HTERT RPE-1 (cell line): ENCODE results near the gene CLIP1.
"Not testable (repeated sequence)": the region's sequence is repeated elsewhere in the genome, so short reads cannot be mapped to it uniquely, and the experiment has no call there.

Source experiments
- in situ Hi-C: fragments of 300-500 bp; cut with MboI; formaldehyde crosslinking; loops from 4 replicates; pipeline ENCODE4 v1.14.3; 2020; ENCODE audit warnings: low sequenced_read_pairs

The CLIP1 gene

GRCh38 chr12:122421821-122422729, at the start of gene CLIP1:
Gene CLIP1 (minus strand): TSS chr12:122422669. CDS start chr12:122380452, 42,217 bp downstream.
- in situ Hi-C loops: no loop called here

GRCh38 chr12:122471324-122472226, 49.1 kb upstream of the CLIP1 start:
- in situ Hi-C loops: no loop called here

DNA sequence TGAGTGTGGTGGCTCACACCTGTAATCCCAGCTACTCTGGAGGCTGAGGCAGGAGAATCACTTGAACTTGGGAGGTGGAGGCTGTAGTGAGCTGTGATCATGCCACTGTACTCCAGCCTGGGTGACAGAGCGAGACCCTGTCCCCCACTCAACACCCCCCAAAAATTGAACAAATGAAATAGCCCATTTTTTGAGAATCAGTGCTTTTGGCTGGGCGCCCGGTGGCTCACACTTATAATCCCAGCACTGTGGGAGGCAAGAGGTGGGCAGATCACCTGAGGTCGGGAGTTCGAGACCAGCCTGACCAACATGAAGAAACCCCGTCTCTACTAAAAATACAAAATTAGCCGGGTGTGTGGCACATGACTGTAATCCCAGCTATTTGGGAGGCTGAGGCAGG, 48.1 kb upstream of the CLIP1 start:
- in situ Hi-C loops: not testable (repeated sequence)

DNA sequence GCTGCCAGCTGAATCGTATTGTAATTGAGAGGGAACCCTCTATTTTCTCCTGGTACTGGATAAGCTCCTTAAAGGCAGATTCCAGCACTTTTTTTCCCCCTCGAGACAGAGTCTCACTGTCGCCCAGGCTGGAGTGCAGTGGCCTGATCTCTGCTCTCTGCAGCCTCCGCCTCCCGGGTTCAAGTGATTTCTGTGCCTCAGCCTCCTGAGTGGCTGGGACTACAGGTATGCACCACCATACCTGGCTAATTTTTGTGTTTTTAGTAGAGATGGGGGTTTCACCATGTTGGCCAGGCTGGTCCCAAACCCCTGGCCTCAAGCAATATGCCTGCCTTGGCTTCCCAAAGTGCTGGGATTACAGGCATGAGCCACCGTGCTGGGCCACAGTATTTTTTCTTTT, 47.4 kb upstream of the CLIP1 start:
- in situ Hi-C loops: not testable (repeated sequence)

DNA sequence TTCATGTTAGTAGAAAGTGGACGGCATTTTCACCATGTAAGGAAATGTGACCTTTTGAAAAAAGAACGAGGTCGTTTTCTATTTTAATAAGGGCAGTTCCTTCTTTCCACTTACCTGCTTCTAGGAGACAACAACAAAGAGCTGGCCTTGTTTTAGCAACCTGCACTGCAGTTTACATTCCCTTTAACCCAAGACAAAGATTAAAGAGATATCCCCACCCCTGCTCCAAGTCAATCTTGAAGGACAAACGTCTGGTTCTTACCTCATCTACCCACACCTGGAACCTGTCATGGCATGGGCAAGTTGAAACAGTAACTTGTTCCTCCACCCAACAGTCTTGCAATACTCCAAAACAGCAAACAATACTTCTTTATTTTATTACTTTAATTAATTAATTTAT, 45.5 kb upstream of the CLIP1 start:
- in situ Hi-C loops: no loop called here

DNA sequence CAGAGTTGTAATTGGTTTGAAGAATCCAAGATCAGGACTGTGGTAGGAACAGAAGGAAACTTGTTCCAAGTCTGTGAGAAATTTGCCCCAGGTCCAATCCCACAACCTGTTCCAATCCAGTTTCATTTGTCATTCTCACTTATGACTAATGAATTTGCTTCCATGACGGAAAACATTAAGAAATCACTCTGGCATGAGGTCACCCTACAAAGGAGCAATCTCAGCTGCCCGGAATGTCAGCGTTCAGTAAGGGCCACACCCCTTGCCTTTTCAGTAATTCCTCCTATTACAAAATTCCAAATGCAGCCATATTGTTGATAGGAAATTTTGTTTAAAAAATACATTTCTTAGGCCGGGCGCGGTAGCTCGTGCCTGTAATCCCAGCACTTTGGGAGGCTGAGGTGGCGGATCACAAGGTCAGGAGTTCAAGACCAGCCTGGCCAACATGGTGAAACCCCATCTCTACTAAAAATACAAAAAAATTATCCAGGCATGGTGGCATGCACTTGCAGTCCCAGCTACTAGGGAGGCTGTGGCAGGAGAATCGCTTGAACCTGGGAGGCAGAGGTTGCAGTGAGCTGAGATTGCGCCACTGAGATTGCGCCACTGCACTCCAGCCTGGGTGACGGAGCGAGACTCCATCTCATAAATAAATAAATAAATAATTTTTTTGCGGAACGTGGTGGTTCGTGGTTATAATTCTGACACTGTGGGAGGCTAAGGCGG, 42.0 kb upstream of the CLIP1 start:
- in situ Hi-C loops: not testable (repeated sequence)

- in situ Hi-C loops: no loop called here
Measured at GRCh38 chr12:122460641-122461040, 38.2 kb upstream of the CLIP1 start.

DNA sequence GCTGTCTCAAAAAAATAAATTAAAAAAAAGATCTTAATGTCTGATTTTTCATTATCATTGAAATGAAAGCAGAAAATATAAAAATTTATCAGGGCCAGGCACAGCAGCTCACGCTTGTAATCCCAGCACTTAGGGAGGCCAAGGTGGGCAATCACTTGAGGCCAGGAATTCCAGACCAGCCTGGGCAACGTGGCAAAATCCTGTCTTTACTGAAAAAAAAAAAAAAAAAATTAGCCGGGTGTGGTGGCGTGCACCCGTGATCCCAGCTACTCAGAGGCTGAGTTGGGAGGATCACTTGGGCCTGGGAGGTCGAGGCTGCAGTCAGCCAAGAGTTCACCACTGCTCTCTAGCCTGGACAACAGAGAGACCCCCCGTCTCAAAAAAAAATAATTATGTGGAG, 37.6 kb upstream of the CLIP1 start:
- in situ Hi-C loops: no loop called here

- in situ Hi-C loops: no loop called here
Measured at GRCh38 chr12:122459211-122459610, 36.7 kb upstream of the CLIP1 start.

- in situ Hi-C loops: no loop called here
Measured at GRCh38 chr12:122458105-122459035, 35.9 kb upstream of the CLIP1 start.

DNA sequence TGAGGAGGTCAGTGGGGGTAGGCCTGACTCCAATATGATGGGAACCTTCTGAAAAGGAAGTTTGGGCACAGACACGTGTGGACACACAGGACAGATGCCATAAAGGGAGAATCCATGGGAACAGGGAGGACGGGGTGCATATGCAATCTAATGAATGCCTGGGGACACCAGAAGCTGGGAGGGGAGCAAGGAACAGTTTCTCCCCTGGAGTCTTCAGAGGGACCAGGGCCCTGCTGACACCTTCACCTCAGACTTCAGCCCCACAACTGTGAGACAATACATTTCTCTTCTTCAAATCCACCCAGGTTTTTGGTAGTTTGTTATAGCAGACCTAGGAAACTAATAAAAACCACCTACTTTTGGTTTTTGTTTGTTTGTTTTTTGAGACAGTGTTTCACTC, 35.2 kb upstream of the CLIP1 start:
- in situ Hi-C loops: no loop called here

GRCh38 chr12:122454739-122455138, 32.3 kb upstream of the CLIP1 start:
- in situ Hi-C loops: no loop called here

- in situ Hi-C loops: no loop called here
Measured at GRCh38 chr12:122454250-122454721, 31.8 kb upstream of the CLIP1 start.

- in situ Hi-C loops: no loop called here
Measured at GRCh38 chr12:122452701-122453285, 30.3 kb upstream of the CLIP1 start.

GRCh38 chr12:122449317-122449716, 26.8 kb upstream of the CLIP1 start:
- in situ Hi-C loops: no loop called here

DNA sequence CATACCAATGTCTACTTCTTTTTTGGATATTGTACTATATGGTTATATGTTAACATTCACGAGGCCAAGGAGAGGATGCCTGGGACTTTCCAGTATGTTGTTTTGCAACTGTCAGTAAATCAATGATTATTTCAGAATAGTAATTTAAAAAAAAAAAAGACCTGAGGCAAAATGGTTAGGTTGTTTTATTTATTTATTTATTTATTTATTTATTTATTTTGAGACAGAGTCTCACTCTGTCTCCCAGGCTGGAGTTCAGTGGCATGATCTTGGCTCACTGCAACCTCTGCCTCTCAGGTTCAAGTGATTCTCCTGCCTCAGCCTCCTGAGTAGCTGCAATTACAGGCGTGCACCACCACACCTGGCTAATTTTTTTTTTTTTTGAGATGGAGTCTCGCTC, 25.4 kb upstream of the CLIP1 start:
- in situ Hi-C loops: not testable (repeated sequence)

- in situ Hi-C loops: not testable (repeated sequence)
Measured at GRCh38 chr12:122446390-122446789, 23.9 kb upstream of the CLIP1 start.

- in situ Hi-C loops: not testable (repeated sequence)
Measured at GRCh38 chr12:122444071-122444470, 21.6 kb upstream of the CLIP1 start.

DNA sequence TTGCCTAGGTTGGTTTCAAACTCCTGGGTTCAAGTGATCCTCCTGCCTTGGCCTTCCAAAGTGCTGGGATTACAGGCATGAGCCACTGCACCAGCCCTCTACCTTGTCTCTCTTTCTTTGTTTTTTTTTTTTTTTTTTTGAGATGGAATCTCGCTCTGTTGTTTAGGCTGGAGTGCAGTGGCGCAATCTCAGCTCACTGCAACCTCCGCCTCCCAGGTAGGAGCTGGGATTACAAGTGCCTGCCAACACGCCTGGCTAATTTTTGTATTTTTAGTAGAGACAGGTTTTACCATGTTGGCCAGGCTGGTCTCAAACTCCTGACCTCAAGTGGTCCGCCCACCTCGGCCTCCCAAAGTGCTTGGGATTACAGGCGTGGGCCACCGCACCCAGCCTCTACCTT, 16.4 kb upstream of the CLIP1 start:
- in situ Hi-C loops: not testable (repeated sequence)
